SU-DHL-6 (cell line): ENCODE data around the gene ASB13.

Experiments used
- H2AFZ ChIP-seq: fragments of 200-600 bp; sonication (generic); 2 replicates; pipeline ENCODE4 v1.6.1; 2014; ENCODE audit warnings: low read depth, mild to moderate bottlenecking, moderate library complexity, mixed read lengths, antibody characterized with exemption, low read length; ENCODE audit not compliant: severe bottlenecking
- H3F3A ChIP-seq: fragments of 200-600 bp; shearing (Covaris generic); 2 replicates; pipeline ENCODE4 v1.6.0; 2016; ENCODE audit warnings: antibody characterized with exemption, mild to moderate bottlenecking; ENCODE audit not compliant: insufficient read depth
- H3K27ac ChIP-seq: fragments of 200-600 bp; sonication (generic); 2 replicates; pipeline ENCODE4 v1.5.1; 2016; ENCODE audit warnings: low read depth, mild to moderate bottlenecking, low read length, moderate library complexity, mixed read lengths
- H3K27me3 ChIP-seq: fragments of 200-600 bp; sonication (generic), shearing (Covaris generic); 2 replicates; pipeline ENCODE4 v1.6.0; 2014; ENCODE audit warnings: mild to moderate bottlenecking, low read length
- H3K36me3 ChIP-seq: fragments of 200-600 bp; sonication (generic); 2 replicates; pipeline ENCODE4 v1.6.1; 2014; ENCODE audit warnings: mild to moderate bottlenecking, low read length, mixed read lengths
- H3K4me2 ChIP-seq: fragments of 300-600, 200-600 bp; shearing (Covaris generic), sonication (generic); 2 replicates; pipeline ENCODE4 v1.6.0; 2014; ENCODE audit warnings: low read length, low read depth, mild to moderate bottlenecking; ENCODE audit not compliant: poor library complexity, severe bottlenecking
- H3K4me3 ChIP-seq: fragments of 200-600 bp; sonication (generic); 2 replicates; pipeline ENCODE4 v1.5.1; 2014; ENCODE audit warnings: antibody characterized with exemption, low read length, mild to moderate bottlenecking, mixed read lengths; ENCODE audit not compliant: insufficient read depth, poor library complexity, severe bottlenecking
- H3K79me2 ChIP-seq: fragments of 200-600 bp; sonication (generic); 2 replicates; pipeline ENCODE4 v1.6.1; 2014; ENCODE audit warnings: mild to moderate bottlenecking, low read length, moderate library complexity; ENCODE audit not compliant: insufficient read depth
- H3K9ac ChIP-seq: fragments of 200-600 bp; sonication (generic); 2 replicates; pipeline ENCODE4 v1.7.0; 2014; ENCODE audit warnings: mild to moderate bottlenecking, low read length
- H3K9me2 ChIP-seq: fragments of 200-600 bp; sonication (generic); replicated peaks from 2 replicates; pipeline ENCODE4 v1.6.1; 2014; ENCODE audit warnings: low read length; ENCODE audit not compliant: insufficient read depth
- H3K9me3 ChIP-seq: fragments of 200-600 bp; sonication (generic); 2 replicates; pipeline ENCODE4 v1.6.1; 2014; ENCODE audit warnings: low read length, mixed read lengths; ENCODE audit not compliant: insufficient read depth
- H4K20me1 ChIP-seq: fragments of 200-600 bp; sonication (generic); 2 replicates; pipeline ENCODE4 v1.6.1; 2014; ENCODE audit warnings: low read depth, mild to moderate bottlenecking, antibody characterized with exemption, low read length, moderate library complexity, mixed read lengths
- CTCF ChIP-seq: fragments of 200-600 bp; sonication (generic); IDR thresholded peaks from one replicate; pipeline ENCODE4 v1.5.1; 2017; ENCODE audit warnings: antibody characterized with exemption, mild to moderate bottlenecking, low read length, moderate library complexity; ENCODE audit not compliant: insufficient read depth, poor library complexity, severe bottlenecking
- EZH2phosphoT487 ChIP-seq: fragments of 200-600 bp; sonication (generic), shearing (Covaris generic); conservative IDR thresholded peaks from 2 replicates; pipeline ENCODE4 v1.6.1; 2018; ENCODE audit warnings: mild to moderate bottlenecking, antibody characterized with exemption, low read length, moderate library complexity, mixed read lengths

ASB13 gene

DNA sequence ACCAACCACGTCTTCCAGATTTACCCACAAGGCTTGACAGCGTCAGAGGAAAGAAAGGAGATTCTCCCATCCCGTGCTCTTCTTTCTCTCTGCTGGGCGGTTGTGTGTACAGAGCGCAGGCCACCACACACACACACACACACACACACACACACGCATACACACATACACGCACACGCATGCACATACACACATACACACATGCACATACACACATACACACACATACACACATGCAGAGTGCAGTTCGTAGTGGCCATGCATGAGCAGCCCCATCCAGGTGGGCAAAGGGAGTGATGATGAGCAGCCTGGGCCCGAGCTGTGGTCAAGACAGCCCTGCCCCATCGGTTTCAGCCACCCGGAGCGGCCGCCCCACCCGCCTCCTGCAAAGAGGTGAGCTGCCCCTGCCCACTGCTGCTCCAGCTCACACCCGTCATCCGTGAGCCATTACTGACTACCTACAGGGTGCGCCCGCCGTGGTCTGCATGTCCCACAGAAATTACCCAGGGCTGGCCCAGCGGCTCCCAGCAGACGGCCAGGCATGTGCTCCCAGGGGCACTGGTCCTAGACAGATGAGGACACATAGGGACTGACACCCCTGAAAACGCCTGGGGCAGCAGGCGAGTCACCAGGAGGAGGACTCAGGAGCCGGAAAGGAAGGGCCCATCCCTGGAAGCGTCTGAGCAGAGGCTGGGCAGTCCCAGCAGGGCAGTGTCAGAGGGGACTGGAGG lies 69.6 kb downstream of the ASB13 start:
- Histone ChIP-seq H3K9me2 (no peaks in the 10 kb centered on the region), H3K27me3 (no peaks in the 10 kb centered on the region), H3F3A (no peaks in the 10 kb centered on the region), H3K79me2 (no peaks in the 10 kb centered on the region), H3K9me3 (no peaks in the 10 kb centered on the region), H3K27ac (no peak overlapping the region), H3K9ac (no peak overlapping the region), H4K20me1 (no peaks in the 10 kb centered on the region), H2AFZ (no peak overlapping the region), H3K4me3 (no peak overlapping the region), H3K36me3 (no peaks in the 10 kb centered on the region), H3K4me2 (no peak overlapping the region)
- TF ChIP-seq EZH2phosphoT487 = no peak
- TF ChIP-seq CTCF = no peak

GRCh38 chr10:5595994-5596471 lies 70.4 kb downstream of the ASB13 start:
- H3K9me3 ChIP-seq = no peaks in the 10 kb centered on the region
- no peak overlapping the region for H3K4me3 ChIP-seq
- H2AFZ ChIP-seq = no peak overlapping the region
- H3K36me3 ChIP-seq = no peaks in the 10 kb centered on the region
- no peak overlapping the region for H3K4me2 ChIP-seq
- no peaks in the 10 kb centered on the region for H3K79me2 ChIP-seq
- H3K27ac ChIP-seq = no peak overlapping the region
- H3K9me2 ChIP-seq = no peaks in the 10 kb centered on the region
- H3F3A ChIP-seq = no peaks in the 10 kb centered on the region
- TF ChIP-seq EZH2phosphoT487 = no peak
- no peak for TF ChIP-seq CTCF
- no peaks in the 10 kb centered on the region for H4K20me1 ChIP-seq
- H3K9ac ChIP-seq = no peak overlapping the region
- no peaks in the 10 kb centered on the region for H3K27me3 ChIP-seq

GRCh38 chr10:5595591-5595990 lies 70.8 kb downstream of the ASB13 start:
- no peak overlapping the region for H3K27ac ChIP-seq
- H2AFZ ChIP-seq = no peak overlapping the region
- H3K27me3 ChIP-seq = no peaks in the 10 kb centered on the region
- no peak overlapping the region for H3K9ac ChIP-seq
- H3K9me2 ChIP-seq = no peaks in the 10 kb centered on the region
- H3K36me3 ChIP-seq = no peaks in the 10 kb centered on the region
- no peaks in the 10 kb centered on the region for H3K79me2 ChIP-seq
- H3K9me3 ChIP-seq = no peaks in the 10 kb centered on the region
- TF ChIP-seq EZH2phosphoT487 (no peak), CTCF (no peak)
- no peak overlapping the region for H3K4me3 ChIP-seq
- no peaks in the 10 kb centered on the region for H4K20me1 ChIP-seq
- no peak overlapping the region for H3K4me2 ChIP-seq
- no peaks in the 10 kb centered on the region for H3F3A ChIP-seq
